ENCODE data around the gene CBY1. TPM values are rescaled to one million over a fixed set of nuclear protein-coding genes. Genes with fewer than 3 reads are reported as not detected.
A peak's percentile ranks its signal among the peaks of the same experiment; 100 is the strongest.

The CBY1 gene
- total RNA-seq, 1 donor from 2014 or later = 25.0 TPM

DNA sequence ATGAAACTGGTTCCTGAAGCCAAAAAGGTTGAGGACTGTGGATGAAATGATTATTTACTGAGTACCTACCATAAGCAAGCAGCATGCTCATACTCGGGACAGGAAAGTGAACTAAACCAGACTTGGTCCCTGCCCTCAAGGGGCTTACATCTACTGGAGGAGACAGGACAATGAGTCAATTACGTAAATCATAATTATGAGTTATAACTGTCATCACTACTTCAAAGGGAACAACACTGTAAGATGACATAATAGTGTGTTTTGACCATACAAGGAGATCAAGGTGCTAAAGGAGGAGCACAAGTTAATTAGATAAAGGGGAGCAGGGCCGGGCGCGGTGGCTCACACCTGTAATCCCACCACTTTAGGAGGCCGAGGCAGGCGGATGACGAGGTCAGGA is 2.7 kb upstream of the CBY1 start:
- no peaks in the 10 kb centered on the region for H3K27me3 ChIP-seq (ENCODE audit: control insufficient read depth, insufficient read depth, low read length)
- H3K4me3 ChIP-seq (ENCODE audit: low read depth, low read length) = no peak overlapping the region
- no peaks in the 10 kb centered on the region for H3K36me3 ChIP-seq (ENCODE audit: control insufficient read depth, insufficient read depth, low read length)
- TF ChIP-seq, protein P1, sequence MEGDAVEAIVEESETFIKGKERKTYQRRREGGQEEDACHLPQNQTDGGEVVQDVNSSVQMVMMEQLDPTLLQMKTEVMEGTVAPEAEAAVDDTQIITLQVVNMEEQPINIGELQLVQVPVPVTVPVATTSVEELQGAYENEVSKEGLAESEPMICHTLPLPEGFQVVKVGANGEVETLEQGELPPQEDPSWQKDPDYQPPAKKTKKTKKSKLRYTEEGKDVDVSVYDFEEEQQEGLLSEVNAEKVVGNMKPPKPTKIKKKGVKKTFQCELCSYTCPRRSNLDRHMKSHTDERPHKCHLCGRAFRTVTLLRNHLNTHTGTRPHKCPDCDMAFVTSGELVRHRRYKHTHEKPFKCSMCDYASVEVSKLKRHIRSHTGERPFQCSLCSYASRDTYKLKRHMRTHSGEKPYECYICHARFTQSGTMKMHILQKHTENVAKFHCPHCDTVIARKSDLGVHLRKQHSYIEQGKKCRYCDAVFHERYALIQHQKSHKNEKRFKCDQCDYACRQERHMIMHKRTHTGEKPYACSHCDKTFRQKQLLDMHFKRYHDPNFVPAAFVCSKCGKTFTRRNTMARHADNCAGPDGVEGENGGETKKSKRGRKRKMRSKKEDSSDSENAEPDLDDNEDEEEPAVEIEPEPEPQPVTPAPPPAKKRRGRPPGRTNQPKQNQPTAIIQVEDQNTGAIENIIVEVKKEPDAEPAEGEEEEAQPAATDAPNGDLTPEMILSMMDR (IDR thresholded peaks at IDR 0.05; ENCODE audit: insufficient read depth, low read length, poor library complexity, severe bottlenecking) = no peak
- no peak for DNase-seq (ENCODE audit: low read depth)

DNA sequence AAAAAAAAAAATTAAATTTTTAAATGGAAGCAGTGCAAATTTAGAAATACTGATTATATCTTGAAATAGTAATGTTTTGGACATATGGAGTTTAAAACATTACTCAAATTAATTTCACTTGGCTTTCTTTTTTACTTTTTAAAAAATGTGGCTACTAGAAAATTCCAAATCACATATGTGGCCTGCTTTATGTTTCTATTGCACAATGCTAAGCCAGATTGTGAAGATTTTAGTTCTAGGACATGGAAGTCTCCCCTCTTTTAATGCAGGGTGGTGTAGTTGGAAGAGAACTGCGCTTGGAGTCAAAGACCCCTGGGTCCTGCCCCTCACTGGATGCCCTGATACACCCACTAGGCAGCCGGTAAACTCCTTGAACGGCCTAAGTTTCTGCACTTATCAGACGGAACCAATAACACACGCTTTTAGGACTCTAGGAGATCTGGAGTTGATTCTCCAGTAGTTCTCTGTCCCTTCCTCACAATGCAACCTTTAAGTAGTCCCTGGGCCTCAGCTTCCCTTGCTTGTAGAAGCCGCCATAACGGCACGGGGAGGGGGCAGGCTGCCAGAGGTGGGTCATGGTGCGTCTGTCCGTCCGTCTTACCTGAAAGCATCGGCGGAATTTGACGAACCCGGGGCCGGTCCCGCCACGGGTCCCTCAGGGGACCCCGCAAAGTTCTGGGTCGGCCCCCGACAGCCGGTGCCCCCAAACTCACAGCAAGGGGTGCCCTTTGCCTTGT is 751 bp upstream of the CBY1 start:
- H3K36me3 ChIP-seq (ENCODE audit: control insufficient read depth, insufficient read depth, low read length) = no peaks in the 10 kb centered on the region
- H3K4me3 ChIP-seq (ENCODE audit: low read depth, low read length) = peak overlapping the region; percentile 69
- no peaks in the 10 kb centered on the region for H3K27me3 ChIP-seq (ENCODE audit: control insufficient read depth, insufficient read depth, low read length)
- TF ChIP-seq, protein P1 (IDR thresholded peaks at IDR 0.05; ENCODE audit: insufficient read depth, low read length, poor library complexity, severe bottlenecking) = no peak
- DNase-seq (ENCODE audit: low read depth) = no peak

DNA sequence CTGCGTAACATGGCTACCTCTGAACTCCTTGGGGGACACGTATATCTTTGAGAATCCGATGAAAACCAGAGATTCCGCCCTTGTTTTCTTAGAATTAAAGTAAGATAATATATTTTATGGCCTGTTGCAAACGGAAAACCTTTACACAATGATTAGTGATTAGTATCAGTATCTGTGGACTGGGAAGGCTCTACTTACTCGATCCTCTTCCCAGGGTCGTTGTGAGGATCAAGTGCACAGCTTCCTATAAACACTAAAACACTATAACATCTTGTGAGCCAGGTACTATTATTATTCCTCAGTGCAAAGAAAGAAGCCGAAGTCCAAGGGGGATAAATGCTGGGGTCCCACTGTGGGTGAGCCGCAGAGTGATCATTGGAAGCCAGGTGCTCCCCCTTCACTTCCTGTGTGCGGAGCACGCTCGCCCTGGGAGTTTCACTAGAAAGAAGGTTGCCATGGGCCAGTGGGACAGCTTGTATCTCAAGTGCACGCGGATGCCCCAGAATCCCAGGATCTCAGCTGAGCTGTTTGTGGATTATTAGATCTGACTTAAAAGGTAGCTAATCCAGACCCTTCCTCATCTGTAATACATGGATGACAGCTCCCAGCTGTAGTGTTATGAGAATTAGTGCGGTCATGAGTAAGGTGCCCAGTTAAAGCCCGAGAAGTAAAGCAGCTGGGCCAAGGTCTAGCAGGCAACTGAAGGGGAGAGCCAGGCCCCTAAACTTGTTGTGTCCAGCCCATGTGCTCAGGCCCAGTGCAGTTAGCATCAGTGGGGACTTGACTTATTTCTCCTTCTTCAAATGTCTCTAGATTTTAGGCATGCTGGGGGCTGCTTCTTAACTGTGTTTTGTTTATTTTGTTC is 839 bp downstream of the CBY1 start:
- Histone ChIP-seq H3K4me3 (ENCODE audit: low read depth, low read length) (peak overlapping the region; percentile 69), H3K36me3 (ENCODE audit: control insufficient read depth, insufficient read depth, low read length) (no peaks in the 10 kb centered on the region), H3K27me3 (ENCODE audit: control insufficient read depth, insufficient read depth, low read length) (no peaks in the 10 kb centered on the region)
- DNase-seq (ENCODE audit: low read depth) = no peak
- TF ChIP-seq, protein P1 (IDR thresholded peaks at IDR 0.05; ENCODE audit: insufficient read depth, low read length, poor library complexity, severe bottlenecking) = no peak

DNA sequence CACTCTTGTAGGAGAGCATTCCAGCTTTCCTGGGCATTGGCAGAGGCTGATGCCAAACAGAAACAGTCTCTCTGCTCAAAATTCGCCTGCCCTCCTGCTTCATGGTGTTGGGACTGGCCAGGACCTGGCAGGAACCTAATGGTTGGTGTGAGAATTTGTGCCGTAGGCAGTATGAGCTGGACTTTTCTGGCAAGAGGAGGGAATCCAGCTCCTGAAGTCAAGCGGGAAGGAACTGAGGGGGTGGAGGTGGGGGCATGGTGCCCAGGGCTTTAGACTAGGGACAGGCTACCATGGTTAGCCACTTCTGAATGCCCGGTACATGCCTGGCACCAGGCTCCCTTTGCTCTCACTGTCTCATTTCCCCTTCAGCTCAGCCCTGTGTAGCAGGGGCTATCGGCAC is 18.4 kb downstream of the CBY1 start:
- no peaks in the 10 kb centered on the region for H3K27me3 ChIP-seq (ENCODE audit: control insufficient read depth, insufficient read depth, low read length)
- no peak for DNase-seq (ENCODE audit: low read depth)
- peaks cover 2% of the 10 kb centered on the region for H3K36me3 ChIP-seq (ENCODE audit: control insufficient read depth, insufficient read depth, low read length)
- TF ChIP-seq, protein P1 (IDR thresholded peaks at IDR 0.05; ENCODE audit: insufficient read depth, low read length, poor library complexity, severe bottlenecking) = no peak
- H3K4me3 ChIP-seq (ENCODE audit: low read depth, low read length) = no peak overlapping the region

DNA sequence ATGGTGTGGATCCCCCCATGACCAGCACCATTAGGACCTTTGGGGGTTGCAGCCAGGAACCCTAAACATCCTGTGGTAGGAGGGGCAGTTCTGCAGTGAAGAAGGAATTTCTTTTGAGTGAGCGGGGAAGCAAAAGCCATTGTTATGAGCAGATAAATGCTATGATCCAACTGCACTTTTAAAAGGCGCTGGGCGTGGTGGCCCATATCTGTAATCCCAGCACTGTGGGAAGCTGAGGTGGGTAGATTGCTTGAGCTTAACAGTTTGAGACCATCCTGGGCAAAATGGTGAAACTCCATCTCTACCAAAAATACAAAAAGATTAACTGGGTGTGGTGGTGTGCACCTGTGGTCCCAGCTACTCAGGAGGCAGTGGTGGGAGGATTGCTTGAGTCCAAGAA is 19.4 kb downstream of the CBY1 start:
- TF ChIP-seq, protein P1 (IDR thresholded peaks at IDR 0.05; ENCODE audit: insufficient read depth, low read length, poor library complexity, severe bottlenecking) = no peak
- Histone ChIP-seq H3K27me3 (ENCODE audit: control insufficient read depth, insufficient read depth, low read length) (no peaks in the 10 kb centered on the region), H3K4me3 (ENCODE audit: low read depth, low read length) (no peak overlapping the region), H3K36me3 (ENCODE audit: control insufficient read depth, insufficient read depth, low read length) (peaks cover 2% of the 10 kb centered on the region)
- DNase-seq (ENCODE audit: low read depth) = no peak
